Measurements from ENCODE around the gene UAP1. TPM values are rescaled to one million over a fixed set of nuclear protein-coding genes. Genes with fewer than 3 reads are reported as not detected.

The UAP1 gene
- total and polyA plus RNA-seq, 11 donors = 18.1 to 34.3 (median 21.1) TPM

- Histone ChIP-seq H3K27ac (no peak overlapping the region), H3K9me3 (no peaks in the 10 kb centered on the region), H3K36me3 (no peaks in the 10 kb centered on the region), H3K27me3 (no peaks in the 10 kb centered on the region), H3K4me3 (no peak overlapping the region), H3K4me1 (peaks cover 0 to 22% (median 2%) of the 10 kb centered on the region in 12 donors)
- ATAC-seq (no peak), DNase-seq (no peak)
- intact Hi-C loops (cut with DNase I) = loop anchor here in 1 of 10 donors (10.0 kb wide), 1 partner anchor 55 kb away; no protein-coding TSS in a partner anchor
- WGBS, 4 donors = 91 to 95% (median 93%) methylated on average over 7 of the region's 7 CpGs
- TF ChIP-seq, protein P1, sequence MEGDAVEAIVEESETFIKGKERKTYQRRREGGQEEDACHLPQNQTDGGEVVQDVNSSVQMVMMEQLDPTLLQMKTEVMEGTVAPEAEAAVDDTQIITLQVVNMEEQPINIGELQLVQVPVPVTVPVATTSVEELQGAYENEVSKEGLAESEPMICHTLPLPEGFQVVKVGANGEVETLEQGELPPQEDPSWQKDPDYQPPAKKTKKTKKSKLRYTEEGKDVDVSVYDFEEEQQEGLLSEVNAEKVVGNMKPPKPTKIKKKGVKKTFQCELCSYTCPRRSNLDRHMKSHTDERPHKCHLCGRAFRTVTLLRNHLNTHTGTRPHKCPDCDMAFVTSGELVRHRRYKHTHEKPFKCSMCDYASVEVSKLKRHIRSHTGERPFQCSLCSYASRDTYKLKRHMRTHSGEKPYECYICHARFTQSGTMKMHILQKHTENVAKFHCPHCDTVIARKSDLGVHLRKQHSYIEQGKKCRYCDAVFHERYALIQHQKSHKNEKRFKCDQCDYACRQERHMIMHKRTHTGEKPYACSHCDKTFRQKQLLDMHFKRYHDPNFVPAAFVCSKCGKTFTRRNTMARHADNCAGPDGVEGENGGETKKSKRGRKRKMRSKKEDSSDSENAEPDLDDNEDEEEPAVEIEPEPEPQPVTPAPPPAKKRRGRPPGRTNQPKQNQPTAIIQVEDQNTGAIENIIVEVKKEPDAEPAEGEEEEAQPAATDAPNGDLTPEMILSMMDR (IDR thresholded peaks at IDR 0.05) = no peak
- no peak for TF ChIP-seq POLR2A (IDR thresholded peaks at IDR 0.05)
Observed at GRCh38 chr1:162639718-162640117, 78.2 kb downstream of the UAP1 start.

- intact Hi-C loops (cut with DNase I) = no loop called here
- Histone ChIP-seq H3K27ac (no peak overlapping the region), H3K4me1 (peaks cover 0 to 12% (median 0%) of the 10 kb centered on the region in 12 donors), H3K36me3 (no peaks in the 10 kb centered on the region), H3K9me3 (no peaks in the 10 kb centered on the region), H3K27me3 (no peaks in the 10 kb centered on the region), H3K4me3 (no peak overlapping the region)
- TF ChIP-seq, protein P1 (IDR thresholded peaks at IDR 0.05) = no peak
- TF ChIP-seq POLR2A (IDR thresholded peaks at IDR 0.05) = no peak
- ATAC-seq (no peak), DNase-seq (no peak)
- WGBS, 4 donors = 44 to 50% (median 47%) methylated on average over 2 of the region's 2 CpGs
Observed at GRCh38 chr1:162641114-162641513, 79.6 kb downstream of the UAP1 start.

DNA sequence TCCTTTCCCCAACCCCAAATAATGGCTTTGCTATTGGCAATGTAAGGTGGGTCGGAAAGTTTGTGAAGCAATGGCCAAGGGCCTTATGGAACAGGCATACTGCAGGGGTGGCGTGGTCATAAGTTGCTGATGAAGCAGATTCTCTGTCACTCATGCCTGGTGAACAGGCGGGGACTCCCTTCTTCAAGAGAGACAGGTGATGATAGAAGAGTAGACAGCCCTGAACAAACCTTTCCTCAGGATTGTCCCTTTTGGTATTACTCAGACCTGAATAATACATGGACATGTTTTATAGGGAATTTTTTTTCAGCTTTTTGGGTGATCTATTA lies 83.4 kb downstream of the UAP1 start:
- Histone ChIP-seq H3K27ac (no peak overlapping the region), H3K4me1 (peaks cover 0 to 18% (median 0%) of the 10 kb centered on the region in 12 donors), H3K27me3 (no peaks in the 10 kb centered on the region), H3K9me3 (no peaks in the 10 kb centered on the region), H3K36me3 (no peaks in the 10 kb centered on the region), H3K4me3 (no peak overlapping the region)
- ATAC-seq (no peak), DNase-seq (no peak)
- 90 to 96% (median 94%) methylated on average over 3 of the region's 3 CpGs for WGBS, 4 donors
- no peak for TF ChIP-seq POLR2A (IDR thresholded peaks at IDR 0.05)
- TF ChIP-seq, protein P1 (IDR thresholded peaks at IDR 0.05) = no peak
- intact Hi-C loops (cut with DNase I) = no loop called here

GRCh38 chr1:162645666-162646065 lies 84.1 kb downstream of the UAP1 start:
- intact Hi-C loops (cut with DNase I) = no loop called here
- H3K27me3 ChIP-seq = no peaks in the 10 kb centered on the region
- no peak for TF ChIP-seq POLR2A (IDR thresholded peaks at IDR 0.05)
- TF ChIP-seq, protein P1 (IDR thresholded peaks at IDR 0.05) = no peak
- DNase-seq = no peak
- 87 to 93% (median 89%) methylated on average over 4 of the region's 4 CpGs for WGBS, 4 donors
- peaks cover 0 to 18% (median 0%) of the 10 kb centered on the region in 12 donors for H3K4me1 ChIP-seq
- no peaks in the 10 kb centered on the region for H3K9me3 ChIP-seq
- no peak overlapping the region for H3K27ac ChIP-seq
- no peak for ATAC-seq
- no peak overlapping the region for H3K4me3 ChIP-seq
- no peaks in the 10 kb centered on the region for H3K36me3 ChIP-seq
